ENCODE data around the gene HNF4A.

HNF4A gene

DNA sequence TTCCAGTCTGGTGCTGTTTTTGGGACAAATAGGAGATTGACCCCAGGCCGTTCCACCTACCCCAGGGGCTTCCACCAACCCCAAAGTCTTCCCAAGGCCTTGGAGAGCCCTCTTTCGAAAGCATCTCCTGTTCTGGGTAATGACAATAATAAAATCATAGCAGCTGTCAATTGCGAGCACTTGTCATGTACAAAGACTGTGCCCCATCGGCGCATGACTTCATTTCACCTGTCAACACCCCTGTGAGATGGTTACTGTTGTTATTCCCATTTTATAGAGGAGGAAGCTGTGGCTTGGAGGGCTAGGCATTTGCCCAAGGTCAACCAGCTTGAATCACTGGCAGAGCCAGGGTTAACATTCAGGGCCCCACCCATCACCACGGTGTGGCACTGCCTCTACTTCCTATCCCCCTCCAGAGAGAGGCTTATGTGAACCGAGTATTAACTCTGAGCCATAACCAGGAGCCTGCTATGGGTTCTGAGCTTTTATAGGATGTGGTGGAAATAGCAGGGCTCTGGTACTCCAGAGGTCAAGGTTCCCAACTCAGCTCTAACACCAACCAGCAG is 51.2 kb downstream of the HNF4A start:
- no peak for DNase-seq

DNA sequence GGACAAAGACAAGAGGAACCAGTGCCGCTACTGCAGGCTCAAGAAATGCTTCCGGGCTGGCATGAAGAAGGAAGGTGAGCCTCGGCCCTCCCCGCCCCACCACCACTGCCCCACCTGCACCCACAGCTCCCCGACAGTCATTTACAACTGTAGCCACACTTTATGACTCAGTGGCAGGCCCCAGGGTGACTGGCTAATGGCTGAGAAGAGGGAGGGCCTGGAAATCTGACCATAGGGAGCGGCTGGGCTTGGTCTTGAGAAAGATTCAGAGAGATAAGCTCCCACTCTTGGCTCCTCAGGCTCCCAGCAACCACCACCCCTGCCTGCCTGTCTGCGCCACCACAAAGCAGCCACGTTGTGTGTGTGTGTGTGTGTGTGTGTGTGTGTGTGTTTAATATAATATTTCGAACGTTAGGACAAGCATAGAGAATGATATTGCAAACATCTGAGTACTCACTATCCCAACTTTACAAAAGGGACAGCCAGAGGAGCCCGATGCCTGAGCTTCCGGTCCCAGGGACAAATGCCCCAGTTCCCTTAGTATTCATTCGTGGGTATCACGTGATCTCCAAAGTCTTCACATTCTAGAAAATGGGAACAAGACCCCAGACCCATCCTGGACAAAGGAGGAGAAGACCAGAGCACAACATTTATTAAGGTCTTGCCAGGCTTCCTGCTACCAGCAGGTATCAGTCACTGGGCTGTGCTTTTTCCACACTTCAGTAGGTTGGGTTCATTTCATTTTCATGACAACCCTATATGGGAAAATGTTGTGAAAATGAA is 52.1 kb downstream of the HNF4A start:
- DNase-seq = no peak

- DNase-seq = no peak
These were observed 53.7 kb downstream of the HNF4A start for GRCh38 chr20:44409132-44409600.

DNA sequence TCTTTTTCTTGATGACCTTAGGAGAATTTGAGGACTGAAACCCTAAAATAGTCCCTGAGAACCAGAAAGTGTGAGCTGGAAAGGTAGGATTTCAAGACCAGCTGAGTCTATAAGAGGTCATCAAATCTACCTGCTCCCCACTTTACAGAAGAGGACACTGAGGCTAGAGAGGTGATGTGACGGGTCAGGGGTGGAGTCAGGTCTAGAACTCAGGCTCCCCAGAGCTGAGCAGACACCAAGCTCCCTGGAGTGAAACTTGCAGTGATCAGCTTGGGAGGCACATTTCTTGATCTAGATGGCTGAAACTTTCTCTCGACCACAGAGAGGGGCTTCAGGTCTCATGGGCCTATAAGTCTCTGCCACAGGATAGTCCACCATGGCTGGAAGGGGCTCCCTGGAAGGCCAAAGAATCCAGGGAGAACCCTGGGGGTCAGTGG is 55.1 kb downstream of the HNF4A start:
- no peak for DNase-seq

DNA sequence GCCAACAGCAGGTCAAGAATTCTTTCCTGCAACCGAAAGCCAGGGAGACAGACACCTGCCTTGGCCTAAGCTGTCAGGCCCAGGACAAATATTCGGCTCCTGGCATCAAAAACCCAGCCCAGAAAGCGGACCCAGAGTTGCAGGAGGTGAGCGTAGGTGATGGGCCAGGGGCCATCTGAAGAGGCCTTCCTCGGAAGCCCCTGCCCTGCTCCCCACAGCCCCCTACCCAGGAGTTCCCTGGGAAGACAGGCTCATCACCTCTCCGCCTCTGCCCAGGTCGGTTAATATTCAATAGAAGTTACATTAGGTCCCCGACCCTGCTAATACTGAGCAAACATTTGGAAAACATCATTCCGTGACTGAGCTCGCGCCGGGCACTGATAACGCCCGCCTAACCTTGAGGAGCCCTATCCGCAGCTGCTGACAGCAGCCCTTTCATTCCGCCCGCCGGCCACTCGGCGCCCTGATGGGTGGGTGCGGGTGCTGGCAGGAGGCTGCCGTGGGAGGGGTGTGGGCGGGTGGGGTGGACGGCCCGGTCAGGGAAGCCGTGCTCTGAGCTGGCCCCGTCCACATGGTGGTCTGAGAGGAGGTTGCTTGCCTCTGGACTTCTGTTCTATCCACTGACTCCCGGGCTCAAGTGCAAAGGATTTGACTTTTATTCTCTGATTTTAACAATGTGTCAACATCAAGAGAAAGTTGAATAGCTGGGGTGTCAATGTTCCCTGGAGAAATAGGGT is 55.7 kb downstream of the HNF4A start:
- no peak for DNase-seq

DNA sequence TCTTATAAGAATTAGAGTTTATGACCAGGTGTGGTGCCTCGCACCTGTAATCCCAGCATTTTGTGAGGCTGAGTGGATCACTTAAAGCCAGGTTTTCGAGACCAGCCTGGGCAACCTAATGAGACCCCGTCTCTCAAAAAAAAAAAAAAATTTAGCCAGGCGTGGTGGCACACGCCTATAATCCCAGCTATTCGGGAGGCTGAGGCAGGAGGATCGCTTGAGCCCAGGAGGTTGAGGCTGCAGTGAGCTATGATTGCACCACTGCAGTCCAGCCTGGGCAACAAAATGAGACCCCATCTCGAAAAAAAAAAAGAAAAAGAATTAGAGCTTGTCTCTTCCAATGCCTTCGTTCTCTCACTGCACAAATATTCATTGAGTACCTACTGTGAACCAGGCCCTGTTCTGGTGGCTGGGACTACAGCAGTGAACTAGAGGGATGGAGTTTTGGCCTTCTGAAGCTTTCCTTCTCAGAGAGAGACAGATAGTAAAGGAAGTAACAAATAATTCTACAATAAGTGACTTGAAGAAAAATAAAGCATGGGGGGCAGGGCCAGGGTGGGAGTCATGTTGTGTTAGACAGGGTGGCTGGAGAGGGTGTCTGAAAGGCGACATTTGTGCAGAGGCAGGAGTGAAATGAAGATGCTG is 56.4 kb downstream of the HNF4A start:
- DNase-seq = no peak

- DNase-seq = no peak
These were observed 57.1 kb downstream of the HNF4A start for GRCh38 chr20:44412402-44413144.

DNA sequence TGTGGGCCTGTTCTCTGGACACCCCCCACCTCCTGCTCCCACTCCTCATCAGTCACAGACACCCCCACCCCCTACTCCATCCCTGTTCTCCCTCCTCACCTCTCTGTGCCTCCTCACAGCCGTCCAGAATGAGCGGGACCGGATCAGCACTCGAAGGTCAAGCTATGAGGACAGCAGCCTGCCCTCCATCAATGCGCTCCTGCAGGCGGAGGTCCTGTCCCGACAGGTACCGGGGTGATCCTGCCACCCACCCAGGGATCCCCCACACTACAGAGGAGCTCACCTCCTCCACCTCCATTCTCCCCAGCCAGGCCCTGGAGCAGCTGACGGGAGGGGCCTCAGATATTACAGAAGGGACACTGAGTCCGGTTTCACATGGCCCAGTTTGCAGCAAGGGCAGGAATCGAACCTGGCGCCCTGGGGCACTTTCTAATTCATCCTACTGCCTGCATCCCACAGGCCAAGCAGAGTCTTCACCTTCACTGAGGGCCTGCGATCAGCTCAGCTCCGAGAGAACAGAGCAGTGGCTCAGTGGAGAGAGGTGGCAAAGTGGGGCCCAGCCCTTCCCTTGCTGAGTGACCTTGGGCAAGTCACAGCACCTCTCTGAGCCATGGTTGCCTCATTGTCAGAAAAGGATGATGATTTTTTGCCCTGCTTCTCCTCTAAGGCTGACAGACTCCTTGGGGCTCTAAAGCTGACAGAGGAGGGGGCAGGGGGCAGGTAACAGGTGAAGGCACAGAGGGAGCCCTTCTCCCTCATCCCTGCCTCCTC is 58.3 kb downstream of the HNF4A start:
- DNase-seq = no peak

GRCh38 chr20:44414346-44414714 is 58.8 kb downstream of the HNF4A start:
- no peak for DNase-seq

DNA sequence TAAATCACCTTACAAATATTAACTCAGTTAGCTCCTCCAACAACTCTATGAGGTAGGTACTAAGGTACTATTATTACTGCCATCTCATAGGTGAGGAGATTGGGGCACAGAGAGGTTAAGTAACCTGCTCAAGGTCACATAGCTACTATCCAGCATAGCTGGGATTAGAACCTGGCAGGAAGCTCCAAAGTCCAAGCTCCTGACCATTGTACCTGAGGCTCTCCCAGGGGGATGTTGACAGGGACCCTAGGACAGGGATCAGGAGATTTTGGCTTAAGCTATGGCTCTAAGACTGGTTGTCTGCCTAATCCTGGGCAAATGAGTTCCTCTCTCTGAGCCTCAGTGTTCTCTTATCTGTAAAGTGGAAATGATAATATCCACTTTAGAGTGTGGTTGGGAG is 59.3 kb downstream of the HNF4A start:
- no peak for DNase-seq

- no peak for DNase-seq
These were observed 60.6 kb downstream of the HNF4A start for GRCh38 chr20:44415833-44416715.

DNA sequence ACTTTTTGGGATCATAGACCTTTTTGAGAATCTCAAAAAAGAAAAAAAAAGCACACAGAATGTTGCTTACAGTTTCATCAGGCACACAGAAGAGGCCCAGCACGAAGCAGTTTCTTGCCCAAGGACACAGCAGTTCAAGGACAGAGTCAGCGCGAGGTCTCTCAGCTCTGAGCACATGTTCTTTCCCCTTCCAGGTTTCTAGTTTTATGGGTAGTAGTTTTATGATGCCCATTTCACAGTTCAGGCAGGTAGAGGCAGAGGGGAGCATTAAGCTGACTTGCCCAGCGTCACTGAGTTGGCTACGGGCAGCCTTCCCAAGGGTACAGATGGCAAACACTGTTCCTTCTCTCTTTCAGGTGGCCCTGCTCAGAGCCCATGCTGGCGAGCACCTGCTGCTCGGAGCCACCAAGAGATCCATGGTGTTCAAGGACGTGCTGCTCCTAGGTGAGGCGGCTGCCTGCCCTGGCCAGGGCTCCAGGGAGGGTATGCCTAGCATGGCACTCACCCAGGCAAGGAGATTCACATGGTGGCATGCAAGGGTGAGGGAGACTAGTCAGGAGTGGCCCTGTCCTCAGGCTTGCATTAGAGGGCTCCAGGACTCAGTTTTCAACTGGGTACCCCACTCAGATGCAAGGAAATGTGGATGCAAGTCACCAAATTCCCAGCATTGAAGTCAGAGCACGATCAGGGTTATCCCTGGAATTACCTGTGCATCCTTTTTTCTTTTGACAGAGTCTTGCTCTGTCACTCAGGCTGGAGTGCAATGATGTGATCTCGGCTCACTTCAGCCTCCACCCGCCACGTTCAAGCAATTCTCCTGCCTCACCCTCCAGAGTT is 62.8 kb downstream of the HNF4A start:
- DNase-seq = no peak

GRCh38 chr20:44419131-44419844 is 63.8 kb downstream of the HNF4A start:
- DNase-seq = no peak

- DNase-seq = no peak
These were observed 65.0 kb downstream of the HNF4A start for GRCh38 chr20:44420497-44420896.

- DNase-seq = peak; percentile 4 to 28
These were observed 66.6 kb downstream of the HNF4A start for GRCh38 chr20:44422083-44422482.

DNA sequence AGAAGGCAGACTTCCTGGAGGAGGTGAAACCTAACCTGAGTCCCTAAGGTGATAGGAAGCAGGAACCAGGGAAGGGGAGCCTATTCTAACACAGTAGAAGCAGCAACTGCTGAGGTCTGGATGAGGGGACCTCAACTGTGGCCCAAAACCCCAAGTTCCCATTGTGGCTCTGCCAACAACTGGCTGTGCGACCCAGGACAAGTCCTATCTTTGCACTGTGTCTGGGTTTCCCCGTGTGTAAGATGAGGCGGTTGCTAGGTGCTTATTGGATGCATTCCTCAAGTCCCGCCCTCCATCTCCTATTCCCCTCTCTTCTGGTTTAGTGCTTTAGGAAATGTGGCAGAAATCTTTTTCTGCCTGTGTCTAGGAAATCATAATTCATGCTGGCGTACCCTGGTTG is 68.0 kb downstream of the HNF4A start:
- no peak for DNase-seq

GRCh38 chr20:44424039-44424495 is 68.6 kb downstream of the HNF4A start:
- DNase-seq = no peak

- DNase-seq = no peak
These were observed 70.4 kb downstream of the HNF4A start for GRCh38 chr20:44425923-44426322.
